Ascending aorta (tissue), 2 donors: ENCODE data around the gene H2AZ2. TPM values are rescaled to one million over a fixed set of nuclear protein-coding genes. Genes with fewer than 3 reads are reported as not detected.

Experiments
- DNase-seq, 2 donors: peaks; one replicate each; pipeline ENCODE4 v3.0.0-alpha.2; 2019; ENCODE audit warnings: low spot score in 2 of 2
- H3K27ac ChIP-seq, 2 donors: fragments of 200-600 bp; sonication (generic); one replicate each; pipeline ENCODE4 v1.5.1; 2016 to 2017; ENCODE audit warnings: mild to moderate bottlenecking in 1 of 2
- H3K27me3 ChIP-seq: fragments of 200-600 bp; sonication (generic); one replicate; pipeline ENCODE4 v1.5.1; 2017
- H3K36me3 ChIP-seq, 2 donors: fragments of 200-600 bp; sonication (generic); one replicate each; pipeline ENCODE4 v1.5.1; 2016
- H3K4me1 ChIP-seq, 2 donors: fragments of 200-600 bp; sonication (generic); one replicate each; pipeline ENCODE4 v1.5.1; 2016 to 2017; ENCODE audit warnings: mild to moderate bottlenecking in 1 of 2
- H3K4me3 ChIP-seq, 2 donors: fragments of 200-600 bp; sonication (generic); one replicate each; pipeline ENCODE4 v1.5.1; 2016 to 2017; ENCODE audit warnings: mild to moderate bottlenecking in 1 of 2
- H3K9me3 ChIP-seq, 2 donors: fragments of 200-600 bp; sonication (generic); one replicate each; pipeline ENCODE4 v1.5.1; 2016
- intact Hi-C: fragments of 100-400 bp; cut with DNase I; formaldehyde crosslinking; loops from one replicate; pipeline ENCODE4 v1.15.1; 2023
- total RNA-seq: library from RNA; depleted of rRNA; stranded (reverse); fragments of >200 nt; gene quantifications from one replicate; pipeline ENCODE4 v1.1.0, GENCODE V29; 2016
- TF ChIP-seq, protein P1 (sequence below), 3 experiments: fragments of 200-600 bp in 2 of 3; fragments of 450-650 bp in 1 of 3; sonication (generic) in 2 of 3; IDR thresholded peaks; one replicate each; pipeline ENCODE4 v1.5.1; 2016 to 2019; ENCODE audit warnings: antibody characterized with exemption in 3 of 3, mild to moderate bottlenecking in 1 of 3, moderate library complexity in 1 of 3

Gene H2AZ2
- total RNA-seq, 1 donor from 2014 or later: 128 TPM

DNA sequence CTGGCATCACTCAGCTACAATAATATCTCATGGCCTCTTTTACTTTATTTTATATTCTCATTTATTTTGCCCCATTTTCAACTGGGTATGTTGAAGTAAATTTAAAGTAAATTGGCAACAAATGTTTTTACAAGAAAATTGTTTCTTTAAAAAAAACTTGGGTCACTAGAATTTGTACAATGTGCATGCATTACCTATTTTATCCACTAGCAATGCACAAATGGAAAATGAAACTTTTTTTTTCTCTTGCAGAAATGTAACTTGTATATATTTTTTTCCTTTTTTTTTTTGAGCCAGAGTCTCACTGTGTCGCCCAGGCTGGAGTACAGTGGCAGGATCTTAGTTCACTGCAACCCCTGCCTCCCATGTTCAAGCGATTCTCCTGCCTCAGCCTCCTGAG lies 10.3 kb upstream of the H2AZ2 start:
- Histone ChIP-seq H3K9me3 (no peaks in the 10 kb centered on the region), H3K27me3 (no peaks in the 10 kb centered on the region), H3K4me3 (no peak overlapping the region), H3K27ac (no peak overlapping the region), H3K4me1 (peaks cover 0 to 2% of the 10 kb centered on the region in 2 donors), H3K36me3 (no peaks in the 10 kb centered on the region)
- intact Hi-C loops: no loop called here
- TF ChIP-seq, protein P1, sequence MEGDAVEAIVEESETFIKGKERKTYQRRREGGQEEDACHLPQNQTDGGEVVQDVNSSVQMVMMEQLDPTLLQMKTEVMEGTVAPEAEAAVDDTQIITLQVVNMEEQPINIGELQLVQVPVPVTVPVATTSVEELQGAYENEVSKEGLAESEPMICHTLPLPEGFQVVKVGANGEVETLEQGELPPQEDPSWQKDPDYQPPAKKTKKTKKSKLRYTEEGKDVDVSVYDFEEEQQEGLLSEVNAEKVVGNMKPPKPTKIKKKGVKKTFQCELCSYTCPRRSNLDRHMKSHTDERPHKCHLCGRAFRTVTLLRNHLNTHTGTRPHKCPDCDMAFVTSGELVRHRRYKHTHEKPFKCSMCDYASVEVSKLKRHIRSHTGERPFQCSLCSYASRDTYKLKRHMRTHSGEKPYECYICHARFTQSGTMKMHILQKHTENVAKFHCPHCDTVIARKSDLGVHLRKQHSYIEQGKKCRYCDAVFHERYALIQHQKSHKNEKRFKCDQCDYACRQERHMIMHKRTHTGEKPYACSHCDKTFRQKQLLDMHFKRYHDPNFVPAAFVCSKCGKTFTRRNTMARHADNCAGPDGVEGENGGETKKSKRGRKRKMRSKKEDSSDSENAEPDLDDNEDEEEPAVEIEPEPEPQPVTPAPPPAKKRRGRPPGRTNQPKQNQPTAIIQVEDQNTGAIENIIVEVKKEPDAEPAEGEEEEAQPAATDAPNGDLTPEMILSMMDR (IDR thresholded peaks at IDR 0.05): no peak
- no peak for DNase-seq

DNA sequence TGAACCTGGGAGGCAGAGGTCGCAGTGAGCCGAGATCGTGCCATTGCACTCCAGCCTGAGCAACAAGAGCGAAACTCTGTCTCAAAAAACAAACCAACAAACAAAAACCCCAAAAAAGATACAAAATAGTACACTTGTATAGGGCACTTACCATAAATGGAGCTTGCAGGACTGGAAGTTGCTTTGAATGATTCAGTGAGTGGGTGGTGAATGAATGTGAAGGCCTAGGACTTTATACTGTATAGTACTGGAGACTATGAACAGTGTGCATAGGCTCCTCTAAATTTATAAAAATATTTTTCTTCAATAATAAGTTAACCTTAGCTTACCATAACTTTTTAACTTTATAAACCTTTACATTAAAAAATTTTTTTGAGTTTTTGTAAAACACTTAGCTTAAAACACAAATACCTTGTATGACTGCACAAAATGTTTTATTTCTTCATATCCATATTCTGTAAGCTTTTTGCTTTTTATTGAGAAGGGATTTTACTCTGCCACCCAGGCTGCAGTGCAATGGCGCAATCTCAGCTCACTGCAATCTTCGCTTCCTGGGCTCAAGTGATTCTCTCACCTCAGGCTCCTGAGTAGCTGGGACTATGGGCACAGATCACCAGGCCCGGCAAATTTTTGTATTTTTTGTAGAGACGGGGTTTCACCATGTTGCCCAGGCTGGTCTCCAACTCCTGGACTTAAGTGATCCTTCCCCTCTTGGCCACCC lies 6.9 kb upstream of the H2AZ2 start:
- H3K27ac ChIP-seq: no peak overlapping the region
- TF ChIP-seq, protein P1 (IDR thresholded peaks at IDR 0.05): no peak
- H3K4me3 ChIP-seq: no peak overlapping the region
- no peaks in the 10 kb centered on the region for H3K36me3 ChIP-seq
- peaks cover 0 to 2% of the 10 kb centered on the region in 2 donors for H3K4me1 ChIP-seq
- no peak for DNase-seq
- H3K9me3 ChIP-seq: no peaks in the 10 kb centered on the region
- intact Hi-C loops: no loop called here
- no peaks in the 10 kb centered on the region for H3K27me3 ChIP-seq

DNA sequence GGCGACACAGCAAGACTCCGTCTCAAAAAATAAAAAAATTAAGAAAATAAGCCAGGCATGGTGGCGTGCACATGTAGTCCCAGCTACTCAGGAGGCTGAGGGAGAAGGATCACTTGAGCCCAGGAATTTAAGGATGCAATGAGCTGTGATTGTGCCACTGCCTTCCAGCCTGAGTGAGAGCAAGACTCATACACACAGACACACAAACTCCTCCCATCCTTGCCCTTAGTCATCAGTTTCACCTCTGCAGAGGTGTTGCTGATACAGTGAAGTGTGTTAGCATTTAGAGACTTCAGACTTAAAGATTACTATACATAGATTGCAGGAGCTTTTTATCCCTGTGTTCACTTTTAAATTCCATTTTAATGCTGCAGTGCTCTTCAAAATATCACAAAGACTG lies 5.5 kb upstream of the H2AZ2 start:
- Histone ChIP-seq H3K9me3 (no peaks in the 10 kb centered on the region), H3K27me3 (no peaks in the 10 kb centered on the region), H3K27ac (no peak overlapping the region), H3K4me3 (no peak overlapping the region), H3K4me1 (peaks cover 0 to 9% of the 10 kb centered on the region in 2 donors), H3K36me3 (no peaks in the 10 kb centered on the region)
- TF ChIP-seq, protein P1 (IDR thresholded peaks at IDR 0.05): no peak
- DNase-seq: no peak
- intact Hi-C loops: no loop called here

DNA sequence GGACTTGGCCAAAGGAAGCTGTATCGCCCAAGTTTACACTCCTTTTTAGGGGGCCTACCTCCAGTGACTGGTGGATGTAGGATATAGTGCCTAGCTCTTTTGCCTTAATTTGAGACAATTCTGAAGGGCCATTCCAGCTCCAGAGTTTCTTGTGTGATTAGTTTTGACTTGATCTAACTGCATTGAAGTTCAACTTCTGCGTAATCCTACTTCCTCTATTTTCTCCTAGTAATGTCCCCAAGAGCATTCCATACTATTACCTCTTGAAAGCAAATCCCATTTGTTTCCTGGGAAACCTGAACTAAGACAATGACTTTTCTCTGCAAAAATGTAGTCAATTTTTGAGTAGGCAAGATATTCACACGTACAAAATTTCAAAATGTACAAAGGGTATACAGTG lies 4.7 kb upstream of the H2AZ2 start:
- TF ChIP-seq, protein P1 (IDR thresholded peaks at IDR 0.05): no peak
- H3K27ac ChIP-seq: no peak overlapping the region
- intact Hi-C loops: no loop called here

DNA sequence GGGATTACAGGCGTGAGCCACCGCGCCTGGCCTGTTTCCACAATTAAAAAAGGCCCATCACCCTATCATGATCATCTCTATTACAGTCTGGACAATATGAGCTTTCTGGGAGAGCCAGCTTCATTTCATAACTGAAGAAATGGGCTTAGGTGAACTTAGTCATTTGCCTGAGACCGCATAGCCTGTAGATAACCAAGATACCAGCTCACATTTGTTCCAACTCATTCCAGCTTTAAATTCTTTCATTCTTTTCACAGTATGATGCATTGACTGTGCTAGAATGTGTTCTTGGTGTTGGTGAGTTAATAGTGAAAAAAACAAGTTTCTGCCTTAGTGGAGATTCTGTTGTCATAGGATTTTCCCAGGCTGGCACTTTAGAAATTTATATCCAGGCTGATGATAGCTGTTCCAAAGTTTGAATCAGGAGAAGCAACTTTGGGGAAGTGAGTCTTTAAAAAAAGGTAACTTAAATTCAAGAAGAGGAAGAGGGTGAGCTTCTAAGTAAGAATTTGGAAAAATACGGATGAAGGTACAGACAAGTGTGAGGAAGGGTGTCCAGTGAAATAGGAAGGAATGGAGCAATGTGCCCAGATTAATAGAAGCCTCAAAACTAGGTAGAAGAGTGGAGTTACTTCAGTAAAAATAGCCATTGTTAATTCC lies 2.1 kb upstream of the H2AZ2 start:
- Histone ChIP-seq H3K4me3 (no peak overlapping the region), H3K27me3 (no peaks in the 10 kb centered on the region), H3K9me3 (no peaks in the 10 kb centered on the region), H3K36me3 (no peaks in the 10 kb centered on the region), H3K4me1 (peaks cover 3 to 17% of the 10 kb centered on the region in 2 donors), H3K27ac (no peak overlapping the region)
- DNase-seq: no peak
- TF ChIP-seq, protein P1 (IDR thresholded peaks at IDR 0.05): no peak
- intact Hi-C loops: loop anchor here (2.0 to 5.0 kb wide), 2 partner anchors 137 to 239 kb away; partner anchors contain the start of gene NACAD

More for the DNA sequence above, 4.7 kb upstream of the H2AZ2 start:
- Histone ChIP-seq H3K36me3 (no peaks in the 10 kb centered on the region), H3K4me1 (peaks cover 0 to 9% of the 10 kb centered on the region in 2 donors), H3K4me3 (no peak overlapping the region), H3K27me3 (no peaks in the 10 kb centered on the region), H3K9me3 (no peaks in the 10 kb centered on the region)
- DNase-seq: no peak
